Lower leg skin (tissue), 3 donors: Measurements from ENCODE around the gene APRT.

ENCODE experiments used
- POLR2A ChIP-seq, 2 donors: fragments of 450-650 bp; IDR thresholded peaks; one replicate each; pipeline ENCODE4 v1.6.1; 2016 to 2017; ENCODE audit warnings: antibody characterized with exemption in 2 of 2, mild to moderate bottlenecking in 1 of 2, moderate library complexity in 1 of 2
- TF ChIP-seq, protein P1 (sequence below), 3 donors: fragments of 450-650 bp; IDR thresholded peaks; one replicate each; pipeline ENCODE4 v1.5.1; 2016; ENCODE audit warnings: antibody characterized with exemption in 3 of 3, mild to moderate bottlenecking in 3 of 3, moderate library complexity in 2 of 3

DNA sequence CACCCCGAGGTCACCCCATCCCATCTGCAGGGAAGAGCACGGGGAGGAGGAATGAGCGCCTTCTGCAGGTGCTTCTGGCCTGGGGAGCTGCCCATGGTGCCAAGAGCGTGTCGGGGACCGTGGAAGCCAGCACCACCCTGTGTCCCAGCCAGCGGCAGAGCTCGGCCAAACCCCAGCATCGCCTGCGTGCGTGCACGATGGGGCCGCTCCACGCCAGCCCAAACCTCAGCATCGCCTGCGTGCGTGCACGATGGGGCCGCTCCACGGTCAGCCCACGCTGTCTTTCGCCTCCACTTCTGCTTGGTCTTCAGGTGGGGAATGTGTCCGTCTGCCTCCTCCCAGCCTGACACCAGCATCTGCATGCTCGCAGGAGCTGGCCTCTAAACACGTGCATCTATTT is 31.1 kb upstream of the APRT start:
- TF ChIP-seq, protein P1, sequence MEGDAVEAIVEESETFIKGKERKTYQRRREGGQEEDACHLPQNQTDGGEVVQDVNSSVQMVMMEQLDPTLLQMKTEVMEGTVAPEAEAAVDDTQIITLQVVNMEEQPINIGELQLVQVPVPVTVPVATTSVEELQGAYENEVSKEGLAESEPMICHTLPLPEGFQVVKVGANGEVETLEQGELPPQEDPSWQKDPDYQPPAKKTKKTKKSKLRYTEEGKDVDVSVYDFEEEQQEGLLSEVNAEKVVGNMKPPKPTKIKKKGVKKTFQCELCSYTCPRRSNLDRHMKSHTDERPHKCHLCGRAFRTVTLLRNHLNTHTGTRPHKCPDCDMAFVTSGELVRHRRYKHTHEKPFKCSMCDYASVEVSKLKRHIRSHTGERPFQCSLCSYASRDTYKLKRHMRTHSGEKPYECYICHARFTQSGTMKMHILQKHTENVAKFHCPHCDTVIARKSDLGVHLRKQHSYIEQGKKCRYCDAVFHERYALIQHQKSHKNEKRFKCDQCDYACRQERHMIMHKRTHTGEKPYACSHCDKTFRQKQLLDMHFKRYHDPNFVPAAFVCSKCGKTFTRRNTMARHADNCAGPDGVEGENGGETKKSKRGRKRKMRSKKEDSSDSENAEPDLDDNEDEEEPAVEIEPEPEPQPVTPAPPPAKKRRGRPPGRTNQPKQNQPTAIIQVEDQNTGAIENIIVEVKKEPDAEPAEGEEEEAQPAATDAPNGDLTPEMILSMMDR (IDR thresholded peaks at IDR 0.05): no peak
- TF ChIP-seq POLR2A (IDR thresholded peaks at IDR 0.05): no peak
